Ectodermal cell (in vitro differentiated cells): ENCODE data around the gene DACT2.
"Not testable (repeated sequence)": the region's sequence is repeated elsewhere in the genome, so short reads cannot be mapped to it uniquely, and the experiment has no call there.

Experiments
- H3K27ac ChIP-seq: 2 replicates; pipeline ENCODE4 v1.7.0; 2013; ENCODE audit warnings: mild to moderate bottlenecking, low read depth, low read length; ENCODE audit not compliant: insufficient read depth, poor library complexity, severe bottlenecking
- H3K27me3 ChIP-seq: 2 replicates; pipeline ENCODE4 v1.7.0; 2013; ENCODE audit warnings: mild to moderate bottlenecking, low read length; ENCODE audit not compliant: insufficient read depth, control insufficient read depth, poor library complexity, severe bottlenecking
- H3K36me3 ChIP-seq: one replicate; pipeline ENCODE4 v1.7.0; 2013; ENCODE audit warnings: low read length; ENCODE audit not compliant: control insufficient read depth, insufficient read depth
- H3K4me1 ChIP-seq: one replicate; pipeline ENCODE4 v1.7.0; 2013; ENCODE audit warnings: low read length; ENCODE audit not compliant: control insufficient read depth, insufficient read depth
- H3K4me3 ChIP-seq: 2 replicates; pipeline ENCODE4 v1.7.0; 2013; ENCODE audit warnings: low read depth, low read length, control low read depth; ENCODE audit not compliant: insufficient read depth
- H3K9me3 ChIP-seq: 2 replicates; pipeline ENCODE4 v1.7.0; 2013; ENCODE audit warnings: mild to moderate bottlenecking, low read length, moderate library complexity; ENCODE audit not compliant: control insufficient read depth
- WGBS, 2 experiments: methylation state at CpG; one replicate each; pipeline ENCODE4 v1.1.7; 2013; ENCODE audit warnings: missing lambda C conversion rate in 2 of 2; 5-methylcytosine and 5-hydroxymethylcytosine counted together

The DACT2 gene

DNA sequence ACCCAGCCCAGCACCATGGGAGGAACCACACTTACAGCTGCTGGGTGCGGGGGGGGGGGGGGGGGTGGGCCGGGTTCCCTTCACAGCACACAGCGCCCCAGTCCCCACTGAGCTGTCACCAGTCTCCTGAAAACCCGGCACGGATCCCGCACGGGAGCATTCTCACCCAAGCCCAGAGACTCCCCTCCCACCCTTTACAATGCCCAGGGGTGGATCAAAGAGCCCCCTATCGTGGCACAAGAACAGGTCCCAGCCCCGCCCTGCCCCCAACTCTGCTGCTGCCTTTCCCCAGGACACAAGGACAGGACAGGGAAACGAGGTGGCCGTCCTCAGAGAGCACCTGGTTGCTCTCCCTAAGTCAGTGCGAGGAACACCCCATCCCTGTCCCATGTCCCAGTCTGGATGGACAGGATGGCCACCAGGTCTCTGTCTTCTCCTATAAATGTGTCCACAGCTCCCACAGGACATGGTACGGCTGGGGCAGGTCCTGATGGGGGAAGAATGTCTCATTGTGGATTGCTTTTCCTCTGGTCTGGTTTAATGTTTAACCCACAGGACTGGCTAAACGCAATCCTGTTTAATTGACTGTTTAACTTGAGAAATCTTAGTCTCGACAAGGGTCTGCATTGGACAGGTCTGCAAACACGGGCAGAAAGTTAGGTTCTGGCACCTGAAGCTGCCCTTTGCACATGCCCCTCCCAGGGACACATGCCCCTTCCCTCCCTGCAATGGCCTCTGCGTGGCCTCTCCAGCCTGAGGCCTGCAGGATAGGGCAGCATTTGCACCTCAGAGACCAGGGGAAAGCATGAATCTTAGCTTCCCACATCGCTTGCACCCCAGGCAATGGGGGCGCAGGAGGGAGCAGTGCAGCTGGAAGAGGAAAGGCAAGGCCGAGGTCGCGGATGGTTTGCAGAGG, 45.3 kb downstream of the DACT2 start:
- WGBS, 2 experiments, result 67 to 68% methylated on average over 21 to 22 of the region's 22 CpGs

DNA sequence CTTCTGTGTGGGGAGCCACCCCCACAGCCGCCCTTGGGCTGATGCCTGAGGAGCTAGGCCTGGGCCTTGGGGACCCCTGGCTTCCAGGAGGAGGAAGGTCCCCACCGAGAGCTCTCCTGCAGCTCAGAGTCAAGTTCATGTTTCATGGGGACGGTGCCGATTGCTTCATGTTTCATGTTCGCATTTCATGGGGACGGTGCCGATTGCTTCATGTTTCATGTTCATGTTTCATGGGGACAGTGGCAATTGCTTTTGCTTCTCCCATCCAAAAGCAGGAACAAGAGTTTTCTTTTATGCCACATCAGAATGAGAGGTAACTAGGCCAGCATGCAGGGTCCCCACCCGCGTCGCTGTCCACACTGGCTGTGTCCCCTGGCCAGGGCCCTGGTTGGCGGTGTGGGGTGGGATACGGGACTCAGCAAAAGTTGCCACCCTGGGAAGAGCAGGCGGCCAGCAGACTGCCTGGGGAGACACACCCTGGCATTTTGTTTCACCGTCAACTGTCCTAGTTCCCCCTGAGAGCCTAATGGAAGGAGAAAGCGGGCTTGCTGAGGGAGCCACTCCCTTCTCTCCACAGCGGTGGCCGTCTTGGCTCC, 46.0 kb downstream of the DACT2 start:
- Histone ChIP-seq H3K27ac (no peak overlapping the region), H3K36me3 (no peaks in the 10 kb centered on the region), H3K4me3 (no peak overlapping the region), H3K9me3 (no peaks in the 10 kb centered on the region), H3K4me1 (peaks cover 7% of the 10 kb centered on the region), H3K27me3 (no peaks in the 10 kb centered on the region)
- 78 to 80% methylated on average over 17 of the region's 17 CpGs for WGBS, 2 experiments

More for the DNA sequence above, 45.3 kb downstream of the DACT2 start:
- Histone ChIP-seq H3K4me3 (no peak overlapping the region), H3K27ac (no peak overlapping the region), H3K36me3 (no peaks in the 10 kb centered on the region), H3K4me1 (peaks cover 7% of the 10 kb centered on the region), H3K27me3 (no peaks in the 10 kb centered on the region), H3K9me3 (no peaks in the 10 kb centered on the region)

- Histone ChIP-seq H3K27ac (no peak overlapping the region), H3K36me3 (no peaks in the 10 kb centered on the region), H3K9me3 (no peaks in the 10 kb centered on the region), H3K27me3 (no peaks in the 10 kb centered on the region), H3K4me3 (no peak overlapping the region), H3K4me1 (peaks cover 7% of the 10 kb centered on the region)
- WGBS, 2 experiments, result 65 to 67% methylated on average over 17 of the region's 17 CpGs
Observed at GRCh38 chr6:168272415-168273325, 46.9 kb downstream of the DACT2 start.

DNA sequence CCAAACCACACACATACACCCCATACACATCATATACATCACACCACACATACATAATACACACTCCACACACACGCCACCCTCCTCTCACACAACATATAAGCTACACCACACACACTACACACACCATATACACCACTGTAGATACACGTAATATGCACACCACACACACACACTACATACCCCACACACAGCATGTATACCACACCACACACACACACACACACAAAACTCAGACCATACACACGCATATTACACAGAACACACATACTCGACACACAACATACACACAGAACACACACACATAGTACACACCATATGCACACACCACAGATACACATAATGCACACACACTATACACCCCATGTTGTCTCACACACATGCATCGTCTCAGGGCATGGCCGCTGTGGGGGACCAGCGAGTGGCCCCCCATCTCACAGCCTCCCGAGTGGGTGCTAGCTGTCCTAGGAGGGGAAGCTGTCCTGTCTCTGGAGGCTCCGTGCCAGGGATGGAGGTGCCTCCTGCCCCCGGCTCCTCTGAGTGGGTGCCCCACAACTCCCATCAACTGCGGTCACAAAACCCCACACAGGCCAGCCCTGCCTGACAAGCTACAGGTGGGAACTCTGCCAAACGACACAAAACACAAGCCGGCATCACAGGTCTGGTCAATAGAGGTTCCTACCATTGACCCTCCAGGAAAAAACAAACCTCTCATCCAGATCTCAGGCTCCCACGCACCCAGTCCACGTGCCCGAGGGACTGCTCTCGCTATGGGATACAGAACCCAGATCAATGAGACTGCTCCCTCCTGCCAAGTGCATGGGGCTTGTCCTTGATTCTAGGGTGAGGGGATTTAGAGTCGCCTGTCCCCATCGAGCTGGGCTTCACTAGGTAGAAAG, 49.1 kb downstream of the DACT2 start:
- 92 to 95% methylated on average over 19 of the region's 19 CpGs for WGBS, 2 experiments

GRCh38 chr6:168269455-168270243, 49.9 kb downstream of the DACT2 start:
- Histone ChIP-seq H3K36me3 (no peaks in the 10 kb centered on the region), H3K4me3 (no peak overlapping the region), H3K27ac (no peak overlapping the region), H3K9me3 (no peaks in the 10 kb centered on the region), H3K27me3 (no peaks in the 10 kb centered on the region), H3K4me1 (peaks cover 7% of the 10 kb centered on the region)
- 91 to 94% methylated on average over 16 of the region's 16 CpGs for WGBS, 2 experiments

More for the DNA sequence above, 49.1 kb downstream of the DACT2 start:
- Histone ChIP-seq H3K9me3 (no peaks in the 10 kb centered on the region), H3K36me3 (no peaks in the 10 kb centered on the region), H3K27ac (no peak overlapping the region), H3K4me3 (no peak overlapping the region), H3K27me3 (no peaks in the 10 kb centered on the region), H3K4me1 (peaks cover 7% of the 10 kb centered on the region)

- Histone ChIP-seq H3K27me3 (no peaks in the 10 kb centered on the region), H3K4me1 (peaks cover 7% of the 10 kb centered on the region), H3K27ac (no peak overlapping the region), H3K4me3 (no peak overlapping the region), H3K9me3 (no peaks in the 10 kb centered on the region), H3K36me3 (no peaks in the 10 kb centered on the region)
- WGBS, 2 experiments, result 77 to 80% methylated on average over 1 of the region's 1 CpG
Observed at GRCh38 chr6:168268755-168269154, 50.8 kb downstream of the DACT2 start.

DNA sequence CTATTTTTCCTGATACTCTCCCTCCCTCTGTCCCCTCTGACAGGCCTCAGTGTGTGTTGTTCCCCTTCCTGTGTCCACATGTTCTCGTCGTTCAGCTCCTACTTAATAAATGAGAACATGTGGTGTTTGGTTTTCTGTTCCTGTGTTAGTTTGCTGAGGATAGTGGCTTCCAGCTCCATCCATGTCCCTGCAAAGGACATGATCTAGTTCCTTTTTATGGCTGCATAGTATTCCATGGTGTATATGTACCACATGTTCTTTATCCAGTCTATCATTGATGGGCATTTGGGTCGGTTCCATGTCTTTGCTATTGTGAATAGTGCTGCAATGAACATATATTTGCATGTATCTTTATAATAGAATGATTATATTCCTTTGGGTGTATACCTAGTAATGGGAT, 51.8 kb downstream of the DACT2 start:
- not testable (repeated sequence) for H3K36me3 ChIP-seq, H3K4me1 ChIP-seq, H3K27ac ChIP-seq, H3K27me3 ChIP-seq, H3K4me3 ChIP-seq, H3K9me3 ChIP-seq
- WGBS, 2 experiments, result 100% methylated on average over 1 to 2 of the region's 3 CpGs

DNA sequence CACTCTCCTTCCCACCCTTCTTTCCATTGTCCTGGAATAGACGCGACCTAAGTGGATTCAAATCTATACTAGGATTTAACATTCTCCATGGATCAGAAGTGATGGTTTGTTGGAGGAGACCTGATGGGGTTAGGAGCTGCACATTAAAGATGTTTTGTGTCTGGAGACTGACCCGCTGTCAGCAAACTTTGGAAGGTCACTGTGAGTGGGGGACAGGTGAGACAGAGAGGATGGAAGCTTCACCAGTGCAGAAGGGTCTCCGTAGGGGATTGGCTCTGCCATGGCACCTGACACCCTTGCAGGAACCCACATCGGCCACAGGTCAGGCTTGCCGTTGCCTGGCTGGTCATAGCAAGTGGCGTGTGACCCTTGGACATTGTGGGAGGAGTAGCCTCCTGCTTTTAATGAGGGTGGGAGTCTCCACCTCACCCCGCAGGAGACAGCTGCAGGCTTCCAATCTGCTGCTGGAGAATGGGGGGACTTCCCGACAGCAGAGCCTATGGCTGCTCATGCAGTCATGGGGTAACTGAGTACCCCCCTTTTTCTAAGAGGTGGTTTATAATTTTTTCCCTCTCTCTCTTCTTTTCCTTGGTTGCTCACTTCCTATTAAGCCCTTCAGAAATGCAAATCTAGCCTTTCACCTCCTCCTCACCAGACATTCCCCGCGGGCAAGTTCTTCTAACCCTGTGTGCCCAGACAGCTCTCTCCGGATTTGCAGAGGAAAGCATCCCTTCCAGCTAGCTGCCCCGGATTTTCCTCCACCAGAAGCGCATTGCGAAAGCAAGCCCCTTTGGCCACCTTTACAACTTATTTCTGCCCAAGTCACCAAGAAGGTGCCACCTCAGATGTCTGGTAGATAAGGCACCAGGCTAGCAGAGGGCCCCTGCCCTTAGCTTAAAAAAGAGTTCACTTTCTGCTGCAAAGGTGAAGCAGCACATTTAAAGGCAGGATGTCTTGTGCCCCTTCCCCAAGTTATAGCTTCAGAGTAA, 53.5 kb downstream of the DACT2 start:
- H3K27ac ChIP-seq, result no peak overlapping the region
- no peaks in the 10 kb centered on the region for H3K4me1 ChIP-seq
- no peaks in the 10 kb centered on the region for H3K36me3 ChIP-seq
- H3K9me3 ChIP-seq, result no peaks in the 10 kb centered on the region
- H3K4me3 ChIP-seq, result no peak overlapping the region
- 79 to 84% methylated on average over 13 to 15 of the region's 15 CpGs for WGBS, 2 experiments
- H3K27me3 ChIP-seq, result no peaks in the 10 kb centered on the region
